Measurements from ENCODE around the gene SGCD.
"Not testable (repeated sequence)": the region's sequence is repeated elsewhere in the genome, so short reads cannot be mapped to it uniquely, and the experiment has no call there.

Gene SGCD

DNA sequence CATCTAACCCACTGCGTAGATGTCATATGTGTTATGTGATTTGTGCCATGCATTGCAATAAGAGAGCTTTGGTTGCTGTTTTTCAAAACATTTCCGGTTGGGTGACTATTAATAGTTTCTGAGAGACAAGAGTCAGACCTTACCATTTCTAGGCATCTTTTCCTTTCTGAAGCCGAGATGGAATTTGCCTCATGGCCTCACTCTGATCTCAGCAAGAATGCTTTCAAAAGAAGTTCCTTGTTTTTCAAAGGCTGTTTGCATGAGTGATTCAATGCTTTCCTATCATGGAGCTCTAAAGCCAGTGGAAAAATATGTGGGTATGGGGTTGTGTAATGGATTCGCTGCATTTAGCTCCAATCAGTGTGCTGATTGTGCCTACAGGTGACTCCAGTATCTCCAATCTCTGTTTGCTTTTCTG lies 320.1 kb downstream of the SGCD start:
- H2AK5ac ChIP-seq (ENCODE audit: low read length), result no peak overlapping the region
- H3K9ac ChIP-seq (ENCODE audit: low read length), result no peak overlapping the region
- no peaks in the 10 kb centered on the region for H3K4me1 ChIP-seq (ENCODE audit: control insufficient read depth, low read depth, low read length)
- H3K18ac ChIP-seq (ENCODE audit: low read length), result no peak overlapping the region
- no peaks in the 10 kb centered on the region for H3K79me2 ChIP-seq (ENCODE audit: control insufficient read depth, insufficient read depth, low read length)
- H3K4me2 ChIP-seq (ENCODE audit: low read length), result no peak overlapping the region
- no peaks in the 10 kb centered on the region for H3K36me3 ChIP-seq (ENCODE audit: control insufficient read depth, insufficient read depth, low read length)
- DNase-seq, result no peak
- no peak overlapping the region for H4K5ac ChIP-seq (ENCODE audit: low read length)
- H3K79me1 ChIP-seq (ENCODE audit: low read length), result no peaks in the 10 kb centered on the region
- no peak overlapping the region for H3K4me3 ChIP-seq (ENCODE audit: low read length)
- H2BK15ac ChIP-seq (replicated peaks; ENCODE audit: low read depth), result no peak overlapping the region
- H3K23ac ChIP-seq (ENCODE audit: low read length), result no peak overlapping the region
- no peak overlapping the region for H4K8ac ChIP-seq (ENCODE audit: low read depth, low read length)
- no peak overlapping the region for H3K27ac ChIP-seq (ENCODE audit: low read depth, low read length)
- no peak overlapping the region for H2BK5ac ChIP-seq (ENCODE audit: low read length)
- H3K4ac ChIP-seq (ENCODE audit: low read depth, low read length), result no peak overlapping the region
- WGBS (ENCODE audit: extremely low coverage, insufficient coverage, low lambda C conversion rate), result no CpG with 5 or more reads among the region's 4 CpGs
- H3K27me3 ChIP-seq (ENCODE audit: insufficient read depth, low read length, poor library complexity), result no peaks in the 10 kb centered on the region
- H2BK120ac ChIP-seq (ENCODE audit: low read depth, low read length), result no peak overlapping the region
- H3K56ac ChIP-seq (ENCODE audit: low read length), result no peak overlapping the region

DNA sequence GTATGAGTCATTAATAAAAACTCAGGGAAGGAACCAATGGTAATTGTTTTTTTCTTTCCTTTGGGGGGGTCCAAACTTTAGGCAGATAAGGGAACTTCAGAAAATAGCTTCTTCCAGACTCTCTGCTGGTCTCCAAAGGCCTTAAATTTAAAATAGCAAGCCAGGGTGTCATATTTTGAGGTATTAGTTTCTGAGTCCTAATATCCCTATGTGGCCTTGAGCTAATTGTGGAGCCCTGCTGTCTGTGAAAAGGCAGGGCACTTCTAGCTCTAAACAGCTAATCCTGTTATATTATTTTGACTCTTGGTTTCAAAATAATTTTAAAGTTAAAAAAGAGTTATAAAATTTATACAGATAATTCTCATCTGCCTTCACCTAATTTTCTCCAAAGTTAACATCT lies 327.5 kb downstream of the SGCD start:
- no peak overlapping the region for H3K9ac ChIP-seq (ENCODE audit: low read length)

DNA sequence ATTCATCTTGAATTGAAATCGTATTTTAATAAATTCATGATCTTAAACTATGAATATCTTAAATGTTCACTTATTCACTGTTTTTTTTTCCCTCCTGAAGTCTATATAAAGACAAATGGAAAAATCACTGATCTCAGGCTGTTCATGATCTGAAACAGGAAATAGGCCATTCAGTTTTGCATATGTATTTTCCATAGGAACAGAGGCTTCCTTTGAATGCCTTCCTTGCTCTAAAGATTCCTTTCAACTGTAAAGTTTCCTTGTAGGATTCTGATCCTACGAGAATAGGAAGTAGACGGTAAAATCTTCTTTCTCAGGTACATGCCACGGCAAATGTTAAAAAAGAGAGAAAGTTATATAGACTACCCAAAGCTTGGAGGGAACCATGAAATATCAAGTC lies 328.8 kb downstream of the SGCD start:
- no peak overlapping the region for H2BK15ac ChIP-seq (replicated peaks; ENCODE audit: low read depth)
- H3K27ac ChIP-seq (ENCODE audit: low read depth, low read length), result no peak overlapping the region
- no peaks in the 10 kb centered on the region for H3K36me3 ChIP-seq (ENCODE audit: control insufficient read depth, insufficient read depth, low read length)
- H4K5ac ChIP-seq (ENCODE audit: low read length), result no peak overlapping the region
- H3K23ac ChIP-seq (ENCODE audit: low read length), result no peak overlapping the region
- no peak overlapping the region for H2BK120ac ChIP-seq (ENCODE audit: low read depth, low read length)
- no peak overlapping the region for H4K8ac ChIP-seq (ENCODE audit: low read depth, low read length)
- H3K27me3 ChIP-seq (ENCODE audit: insufficient read depth, low read length, poor library complexity), result no peaks in the 10 kb centered on the region
- H3K4me1 ChIP-seq (ENCODE audit: control insufficient read depth, low read depth, low read length), result no peaks in the 10 kb centered on the region
- H2BK5ac ChIP-seq (ENCODE audit: low read length), result no peak overlapping the region
- no peaks in the 10 kb centered on the region for H3K79me2 ChIP-seq (ENCODE audit: control insufficient read depth, insufficient read depth, low read length)
- H3K4me3 ChIP-seq (ENCODE audit: low read length), result no peak overlapping the region
- no peak overlapping the region for H2AK5ac ChIP-seq (ENCODE audit: low read length)
- WGBS (ENCODE audit: extremely low coverage, insufficient coverage, low lambda C conversion rate), result no CpG with 5 or more reads among the region's 4 CpGs
- H3K18ac ChIP-seq (ENCODE audit: low read length), result no peak overlapping the region
- peak; percentile 26 for DNase-seq
- no peak overlapping the region for H3K4ac ChIP-seq (ENCODE audit: low read depth, low read length)
- H3K79me1 ChIP-seq (ENCODE audit: low read length), result no peaks in the 10 kb centered on the region
- H3K4me2 ChIP-seq (ENCODE audit: low read length), result no peak overlapping the region
- H3K56ac ChIP-seq (ENCODE audit: low read length), result no peak overlapping the region
- no peak overlapping the region for H3K9ac ChIP-seq (ENCODE audit: low read length)

More for the DNA sequence above, 327.5 kb downstream of the SGCD start:
- Histone ChIP-seq H3K4me3 (ENCODE audit: low read length) (no peak overlapping the region), H3K36me3 (ENCODE audit: control insufficient read depth, insufficient read depth, low read length) (no peaks in the 10 kb centered on the region), H3K18ac (ENCODE audit: low read length) (no peak overlapping the region), H3K79me1 (ENCODE audit: low read length) (no peaks in the 10 kb centered on the region), H3K27ac (ENCODE audit: low read depth, low read length) (no peak overlapping the region), H3K56ac (ENCODE audit: low read length) (no peak overlapping the region), H3K79me2 (ENCODE audit: control insufficient read depth, insufficient read depth, low read length) (no peaks in the 10 kb centered on the region), H3K4ac (ENCODE audit: low read depth, low read length) (no peak overlapping the region), H2BK5ac (ENCODE audit: low read length) (no peak overlapping the region), H2AK5ac (ENCODE audit: low read length) (no peak overlapping the region), H2BK15ac (replicated peaks; ENCODE audit: low read depth) (no peak overlapping the region), H3K4me2 (ENCODE audit: low read length) (no peak overlapping the region), H2BK120ac (ENCODE audit: low read depth, low read length) (no peak overlapping the region), H3K27me3 (ENCODE audit: insufficient read depth, low read length, poor library complexity) (no peaks in the 10 kb centered on the region), H4K8ac (ENCODE audit: low read depth, low read length) (no peak overlapping the region), H3K4me1 (ENCODE audit: control insufficient read depth, low read depth, low read length) (no peaks in the 10 kb centered on the region), H3K23ac (ENCODE audit: low read length) (no peak overlapping the region), H4K5ac (ENCODE audit: low read length) (no peak overlapping the region)
- no peak for DNase-seq

DNA sequence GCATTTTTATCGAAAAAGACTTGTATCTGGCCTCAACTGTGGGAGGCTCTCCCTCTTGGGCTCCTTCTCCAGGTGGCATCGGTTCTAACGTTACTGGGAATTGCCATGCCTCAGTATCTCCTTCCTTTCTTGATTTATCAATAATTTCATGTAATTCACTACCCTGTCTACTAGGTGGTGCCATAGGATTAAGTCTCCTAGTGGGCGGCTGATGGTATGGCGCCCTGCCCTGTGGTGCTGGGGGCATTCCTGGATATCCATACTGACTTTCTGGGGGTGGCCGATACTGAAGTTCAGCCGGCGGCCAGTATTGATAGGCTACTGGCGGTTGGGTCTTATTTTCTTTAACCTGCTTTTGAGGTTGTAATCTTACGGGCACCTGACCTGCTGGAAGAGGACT lies 337.9 kb downstream of the SGCD start:
- H4K8ac ChIP-seq (ENCODE audit: low read depth, low read length); H3K4me1 ChIP-seq (ENCODE audit: control insufficient read depth, low read depth, low read length); H3K4ac ChIP-seq (ENCODE audit: low read depth, low read length); H3K9ac ChIP-seq (ENCODE audit: low read length); H2BK15ac ChIP-seq (replicated peaks; ENCODE audit: low read depth); H3K36me3 ChIP-seq (ENCODE audit: control insufficient read depth, insufficient read depth, low read length); H3K79me1 ChIP-seq (ENCODE audit: low read length); H3K4me3 ChIP-seq (ENCODE audit: low read length); H3K27me3 ChIP-seq (ENCODE audit: insufficient read depth, low read length, poor library complexity); H3K23ac ChIP-seq (ENCODE audit: low read length); H3K4me2 ChIP-seq (ENCODE audit: low read length); H2BK5ac ChIP-seq (ENCODE audit: low read length); H4K5ac ChIP-seq (ENCODE audit: low read length); DNase-seq; H2AK5ac ChIP-seq (ENCODE audit: low read length); H3K27ac ChIP-seq (ENCODE audit: low read depth, low read length); H3K56ac ChIP-seq (ENCODE audit: low read length); H2BK120ac ChIP-seq (ENCODE audit: low read depth, low read length); H3K18ac ChIP-seq (ENCODE audit: low read length); H3K79me2 ChIP-seq (ENCODE audit: control insufficient read depth, insufficient read depth, low read length): not testable (repeated sequence)
- no CpG with 5 or more reads among the region's 10 CpGs for WGBS (ENCODE audit: extremely low coverage, insufficient coverage, low lambda C conversion rate)

DNA sequence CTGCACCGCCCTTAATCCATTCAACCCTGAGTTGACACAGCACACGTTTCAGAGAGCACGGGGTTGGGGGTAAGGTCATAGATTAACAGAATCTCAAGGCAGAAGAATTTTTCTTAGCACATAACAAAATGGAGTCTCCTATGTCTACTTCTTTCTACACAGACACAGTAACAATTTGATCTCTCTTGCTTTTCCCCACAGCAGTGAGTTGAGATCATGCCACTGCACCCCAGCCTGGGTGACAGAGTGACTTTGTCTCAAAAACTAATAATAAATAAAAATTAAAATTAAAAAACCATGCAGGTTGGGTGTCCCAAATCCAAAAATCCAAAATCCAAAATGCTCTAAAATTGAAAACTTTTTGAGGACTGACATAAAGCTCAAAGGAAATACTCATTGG lies 339.7 kb downstream of the SGCD start:
- H2AK5ac ChIP-seq (ENCODE audit: low read length); DNase-seq: not testable (repeated sequence)
- WGBS (ENCODE audit: extremely low coverage, insufficient coverage, low lambda C conversion rate), result no CpG with 5 or more reads among the region's 3 CpGs

DNA sequence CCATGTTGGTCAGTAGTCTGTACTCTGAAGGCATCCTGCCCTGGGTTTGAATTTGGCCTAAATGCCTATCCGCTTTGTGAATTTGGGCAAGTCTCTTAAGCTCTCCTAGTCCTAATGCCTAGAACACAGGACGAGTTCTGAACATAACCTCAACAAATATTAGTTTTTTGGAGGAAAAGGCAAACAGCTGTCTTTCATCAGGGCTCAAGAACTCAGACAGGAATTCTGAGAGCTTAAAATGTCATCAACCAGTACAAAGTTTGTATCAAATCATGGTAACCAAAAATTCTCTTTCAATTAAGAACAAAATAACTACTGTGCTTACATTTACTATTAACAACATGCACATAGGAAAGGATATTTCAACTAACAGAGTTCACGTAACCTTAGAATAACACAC lies 340.7 kb downstream of the SGCD start:
- Histone ChIP-seq H3K18ac (ENCODE audit: low read length) (no peak overlapping the region), H3K79me2 (ENCODE audit: control insufficient read depth, insufficient read depth, low read length) (no peaks in the 10 kb centered on the region), H2BK15ac (replicated peaks; ENCODE audit: low read depth) (no peak overlapping the region), H3K4me3 (ENCODE audit: low read length) (no peak overlapping the region), H3K27me3 (ENCODE audit: insufficient read depth, low read length, poor library complexity) (no peaks in the 10 kb centered on the region), H4K8ac (ENCODE audit: low read depth, low read length) (no peak overlapping the region), H3K9ac (ENCODE audit: low read length) (no peak overlapping the region), H3K79me1 (ENCODE audit: low read length) (no peaks in the 10 kb centered on the region), H2AK5ac (ENCODE audit: low read length) (no peak overlapping the region), H3K27ac (ENCODE audit: low read depth, low read length) (no peak overlapping the region), H3K4me1 (ENCODE audit: control insufficient read depth, low read depth, low read length) (no peaks in the 10 kb centered on the region), H3K4me2 (ENCODE audit: low read length) (no peak overlapping the region), H3K36me3 (ENCODE audit: control insufficient read depth, insufficient read depth, low read length) (no peaks in the 10 kb centered on the region), H3K23ac (ENCODE audit: low read length) (no peak overlapping the region), H3K4ac (ENCODE audit: low read depth, low read length) (no peak overlapping the region), H4K5ac (ENCODE audit: low read length) (no peak overlapping the region), H2BK120ac (ENCODE audit: low read depth, low read length) (no peak overlapping the region), H3K56ac (ENCODE audit: low read length) (no peak overlapping the region), H2BK5ac (ENCODE audit: low read length) (no peak overlapping the region)
- WGBS (ENCODE audit: extremely low coverage, insufficient coverage, low lambda C conversion rate), result no CpG with 5 or more reads among the region's 3 CpGs
- DNase-seq, result no peak

More for the DNA sequence above, 339.7 kb downstream of the SGCD start:
- not testable (repeated sequence) for H3K56ac ChIP-seq (ENCODE audit: low read length); H4K5ac ChIP-seq (ENCODE audit: low read length); H3K79me1 ChIP-seq (ENCODE audit: low read length); H3K4ac ChIP-seq (ENCODE audit: low read depth, low read length); H2BK15ac ChIP-seq (replicated peaks; ENCODE audit: low read depth); H3K9ac ChIP-seq (ENCODE audit: low read length); H3K18ac ChIP-seq (ENCODE audit: low read length); H3K79me2 ChIP-seq (ENCODE audit: control insufficient read depth, insufficient read depth, low read length); H3K23ac ChIP-seq (ENCODE audit: low read length); H2BK5ac ChIP-seq (ENCODE audit: low read length); H3K4me2 ChIP-seq (ENCODE audit: low read length); H3K36me3 ChIP-seq (ENCODE audit: control insufficient read depth, insufficient read depth, low read length); H3K4me3 ChIP-seq (ENCODE audit: low read length); H3K4me1 ChIP-seq (ENCODE audit: control insufficient read depth, low read depth, low read length); H3K27me3 ChIP-seq (ENCODE audit: insufficient read depth, low read length, poor library complexity); H2BK120ac ChIP-seq (ENCODE audit: low read depth, low read length); H4K8ac ChIP-seq (ENCODE audit: low read depth, low read length); H3K27ac ChIP-seq (ENCODE audit: low read depth, low read length)
